Rectal smooth muscle tissue (tissue), 1 donor: Measurements from ENCODE around the gene STAB1.

Experiments
- H3K27ac ChIP-seq: one replicate; pipeline ENCODE4 v1.7.0; 2013; ENCODE audit warnings: low read depth, low read length, inconsistent platforms
- H3K27me3 ChIP-seq: one replicate; pipeline ENCODE4 v1.7.0; 2013; ENCODE audit warnings: low read length; ENCODE audit not compliant: control insufficient read depth, insufficient read depth
- H3K36me3 ChIP-seq: one replicate; pipeline ENCODE4 v1.7.0; 2013; ENCODE audit warnings: low read length; ENCODE audit not compliant: control insufficient read depth, insufficient read depth
- H3K4me1 ChIP-seq: one replicate; pipeline ENCODE4 v1.7.0; 2013; ENCODE audit warnings: low read length; ENCODE audit not compliant: control insufficient read depth, insufficient read depth
- H3K4me3 ChIP-seq: one replicate; pipeline ENCODE4 v1.7.0; 2013; ENCODE audit warnings: low read length
- H3K9ac ChIP-seq: one replicate; pipeline ENCODE4 v1.7.0; 2013; ENCODE audit warnings: low read length

The STAB1 gene

GRCh38 chr3:52551118-52551517, 56.0 kb downstream of the STAB1 start:
- H3K4me1 ChIP-seq: no peaks in the 10 kb centered on the region
- peaks cover 27% of the 10 kb centered on the region for H3K36me3 ChIP-seq
- no peak overlapping the region for H3K9ac ChIP-seq
- H3K4me3 ChIP-seq: no peak overlapping the region
- H3K27me3 ChIP-seq: no peaks in the 10 kb centered on the region
- H3K27ac ChIP-seq: no peak overlapping the region

GRCh38 chr3:52552089-52552488, 57.0 kb downstream of the STAB1 start:
- Histone ChIP-seq H3K27ac (no peak overlapping the region), H3K4me3 (no peak overlapping the region), H3K36me3 (peaks cover 25% of the 10 kb centered on the region), H3K4me1 (no peaks in the 10 kb centered on the region), H3K27me3 (no peaks in the 10 kb centered on the region), H3K9ac (no peak overlapping the region)

- no peaks in the 10 kb centered on the region for H3K4me1 ChIP-seq
- no peaks in the 10 kb centered on the region for H3K27me3 ChIP-seq
- no peak overlapping the region for H3K4me3 ChIP-seq
- H3K27ac ChIP-seq: no peak overlapping the region
- H3K36me3 ChIP-seq: peaks cover 21% of the 10 kb centered on the region
- H3K9ac ChIP-seq: no peak overlapping the region
Observed at GRCh38 chr3:52554026-52554755, 59.1 kb downstream of the STAB1 start.

- Histone ChIP-seq H3K4me1 (no peaks in the 10 kb centered on the region), H3K27ac (no peak overlapping the region), H3K9ac (no peak overlapping the region), H3K36me3 (peaks cover 21% of the 10 kb centered on the region), H3K4me3 (no peak overlapping the region), H3K27me3 (no peaks in the 10 kb centered on the region)
Observed at GRCh38 chr3:52555056-52555455, 59.9 kb downstream of the STAB1 start.

GRCh38 chr3:52557011-52557960, 62.1 kb downstream of the STAB1 start:
- H3K9ac ChIP-seq: no peak overlapping the region
- no peak overlapping the region for H3K4me3 ChIP-seq
- peaks cover 21% of the 10 kb centered on the region for H3K36me3 ChIP-seq
- no peaks in the 10 kb centered on the region for H3K27me3 ChIP-seq
- H3K27ac ChIP-seq: no peak overlapping the region
- no peaks in the 10 kb centered on the region for H3K4me1 ChIP-seq

- H3K27ac ChIP-seq: no peak overlapping the region
- H3K9ac ChIP-seq: no peak overlapping the region
- H3K27me3 ChIP-seq: no peaks in the 10 kb centered on the region
- no peak overlapping the region for H3K4me3 ChIP-seq
- H3K4me1 ChIP-seq: no peaks in the 10 kb centered on the region
- H3K36me3 ChIP-seq: peaks cover 18% of the 10 kb centered on the region
Observed at GRCh38 chr3:52558436-52558835, 63.3 kb downstream of the STAB1 start.

- Histone ChIP-seq H3K27ac (no peak overlapping the region), H3K4me1 (no peaks in the 10 kb centered on the region), H3K36me3 (peaks cover 8% of the 10 kb centered on the region), H3K9ac (no peak overlapping the region), H3K4me3 (no peak overlapping the region), H3K27me3 (no peaks in the 10 kb centered on the region)
Observed at GRCh38 chr3:52561028-52561747, 66.0 kb downstream of the STAB1 start.

- H3K4me3 ChIP-seq: no peak overlapping the region
- H3K27ac ChIP-seq: no peak overlapping the region
- no peaks in the 10 kb centered on the region for H3K4me1 ChIP-seq
- H3K27me3 ChIP-seq: no peaks in the 10 kb centered on the region
- no peak overlapping the region for H3K9ac ChIP-seq
- peaks cover 9% of the 10 kb centered on the region for H3K36me3 ChIP-seq
Observed at GRCh38 chr3:52563984-52564383, 68.8 kb downstream of the STAB1 start.

GRCh38 chr3:52568069-52568468, 72.9 kb downstream of the STAB1 start:
- H3K4me1 ChIP-seq: no peaks in the 10 kb centered on the region
- H3K9ac ChIP-seq: no peak overlapping the region
- H3K27ac ChIP-seq: no peak overlapping the region
- no peaks in the 10 kb centered on the region for H3K27me3 ChIP-seq
- no peak overlapping the region for H3K4me3 ChIP-seq
- peaks cover 4% of the 10 kb centered on the region for H3K36me3 ChIP-seq

- no peak overlapping the region for H3K4me3 ChIP-seq
- H3K9ac ChIP-seq: no peak overlapping the region
- H3K27me3 ChIP-seq: no peaks in the 10 kb centered on the region
- H3K4me1 ChIP-seq: no peaks in the 10 kb centered on the region
- H3K27ac ChIP-seq: no peak overlapping the region
- peaks cover 2% of the 10 kb centered on the region for H3K36me3 ChIP-seq
Observed at GRCh38 chr3:52570076-52570475, 74.9 kb downstream of the STAB1 start.

- Histone ChIP-seq H3K27me3 (no peaks in the 10 kb centered on the region), H3K36me3 (peaks cover 6% of the 10 kb centered on the region), H3K4me1 (no peaks in the 10 kb centered on the region), H3K9ac (no peak overlapping the region), H3K27ac (no peak overlapping the region), H3K4me3 (no peak overlapping the region)
Observed at GRCh38 chr3:52572221-52572620, 77.1 kb downstream of the STAB1 start.
